HepG2 (cell line): Measurements from ENCODE around the gene CIAO2A. TPM values are rescaled to one million over a fixed set of nuclear protein-coding genes. Genes with fewer than 3 reads are reported as not detected.
A peak's percentile ranks its signal among the peaks of the same experiment; 100 is the strongest.

ENCODE experiments used
- CTCF ChIP-seq: sonication (generic); formaldehyde crosslinking; IDR thresholded peaks from 2 replicates; pipeline ENCODE4 v1.5.0; 2020; ENCODE audit warnings: mild to moderate bottlenecking, missing genetic modification reagents, moderate library complexity
- IKZF1 ChIP-seq: fragments of 450-650 bp; IDR thresholded peaks from 2 replicates; pipeline ENCODE4 v1.7.1; 2016
- KDM2A ChIP-seq: sonication (generic); formaldehyde crosslinking; IDR thresholded peaks from 2 replicates; pipeline ENCODE4 v1.4.0; 2020; ENCODE audit warnings: low read depth, missing genetic modification reagents, borderline replicate concordance
- NR2F1 ChIP-seq, 2 experiments: fragments of 450-650 bp in 1 of 2; formaldehyde crosslinking in 1 of 2; IDR thresholded peaks; 2 replicates each; pipeline versions ENCODE4 v1.5.0 to v1.6.1; 2016 to 2020; ENCODE audit warnings: mild to moderate bottlenecking in 1 of 2, missing compliant biosample characterization in 1 of 2, missing genetic modification reagents in 1 of 2, moderate library complexity in 1 of 2
- RAD21 ChIP-seq: fragments of 450-650 bp; formaldehyde crosslinking; IDR thresholded peaks from 2 replicates; pipeline ENCODE4 v1.5.0; 2020; ENCODE audit warnings: mild to moderate bottlenecking
- REXO4 ChIP-seq: sonication (generic); formaldehyde crosslinking; IDR thresholded peaks from 2 replicates; pipeline ENCODE4 v1.8.0; 2022; ENCODE audit warnings: missing genetic modification reagents, mild to moderate bottlenecking, borderline replicate concordance
- XRCC5 ChIP-seq: fragments of 200-400 bp; formaldehyde crosslinking; optimal IDR thresholded peaks from 2 replicates; pipeline ENCODE3; 2017; ENCODE audit warnings: mild to moderate bottlenecking, low read length
- ZFP36L1 ChIP-seq: sonication (generic); formaldehyde crosslinking; IDR thresholded peaks from 2 replicates; pipeline ENCODE4 v1.8.0; 2022; ENCODE audit warnings: mild to moderate bottlenecking, missing genetic modification reagents, moderate library complexity
- ZNF33B ChIP-seq: sonication (generic); formaldehyde crosslinking; IDR thresholded peaks from 2 replicates; pipeline ENCODE4 v1.5.1; 2020; ENCODE audit warnings: mild to moderate bottlenecking, missing genetic modification reagents
- ZNF768 ChIP-seq: sonication (generic); formaldehyde crosslinking; IDR thresholded peaks from 2 replicates; pipeline ENCODE4 v1.4.0; 2020; ENCODE audit warnings: missing genetic modification reagents
- ZNF777 ChIP-seq: sonication (generic); formaldehyde crosslinking; IDR thresholded peaks from 2 replicates; pipeline ENCODE4 v1.4.0; 2020; ENCODE audit warnings: missing genetic modification reagents
- polyA plus RNA-seq, 8 experiments: library from polyadenylated mRNA; depleted of rRNA in 3 of 8; stranded (reverse) in 7 of 8; unstranded in 1 of 8; fragments of >200 nt; fragmentation: Illumina TruSeq in 4 of 8; extraction: Trizol in 4 of 8; gene quantifications; 2 replicates each; pipeline versions ENCODE4 v1.2.1 to v1.2.3, GENCODE V29; 2011 to 2016; ENCODE audit warnings: low read depth in 4 of 8, missing spikeins in 1 of 8, mixed read lengths in 1 of 8; ENCODE audit not compliant: insufficient read depth in 1 of 8
- total RNA-seq, 5 experiments: library from RNA; depleted of rRNA; stranded (reverse); fragments of >200 nt; fragmentation: Illumina TruSeq; extraction: Trizol; gene quantifications; 2 replicates each; pipeline ENCODE4 v1.2.3, GENCODE V29; 2016; ENCODE audit warnings: low read depth in 1 of 5
- TF ChIP-seq, protein P1 (sequence below): sonication (generic); formaldehyde crosslinking; IDR thresholded peaks from 2 replicates; pipeline ENCODE4 v1.8.1; 2023; ENCODE audit warnings: mild to moderate bottlenecking, inconsistent platforms, moderate library complexity, missing genetic modification reagents, borderline replicate concordance
- TF ChIP-seq, protein P2 (sequence below): sonication (generic); formaldehyde crosslinking; IDR thresholded peaks from 2 replicates; pipeline ENCODE4 v1.4.0; 2020; ENCODE audit warnings: missing genetic modification reagents

Gene CIAO2A
- total and polyA plus RNA-seq, 2 of the 13 experiments (the other 11 are each of a cell fraction or from before 2014, with no cell fraction given): 83.0 to 100 TPM

GRCh38 chr15:64046421-64047153 is 47.1 kb downstream of the CIAO2A start, which contains the start of gene DAPK2 (continued):
- TF ChIP-seq IKZF1 (no peak), NR2F1 (CRISPR knock-in tag; IDR thresholded peaks at IDR 0.05) (no peak), ZNF777 (peak; percentile 19; the same call in 1 of the 2 replicates), ZFP36L1 (CRISPR knock-in tag) (0 out of 2 replicates have a peak, but pooled peaks have one; percentile 32), REXO4 (CRISPR knock-in tag) (0 out of 2 replicates have a peak, but pooled peaks have one; percentile 59), RAD21 (CRISPR knock-in tag) (peak; percentile 93), ZNF33B (CRISPR knock-in tag) (no peak), XRCC5 (peak; percentile 59), ZNF768 (CRISPR knock-in tag) (peak; percentile 11; the same call in 1 of the 2 replicates), KDM2A (CRISPR knock-in tag) (0 out of 2 replicates have a peak, but pooled peaks have one; percentile 18), CTCF (peak; percentile 72)
- TF ChIP-seq, protein P1, sequence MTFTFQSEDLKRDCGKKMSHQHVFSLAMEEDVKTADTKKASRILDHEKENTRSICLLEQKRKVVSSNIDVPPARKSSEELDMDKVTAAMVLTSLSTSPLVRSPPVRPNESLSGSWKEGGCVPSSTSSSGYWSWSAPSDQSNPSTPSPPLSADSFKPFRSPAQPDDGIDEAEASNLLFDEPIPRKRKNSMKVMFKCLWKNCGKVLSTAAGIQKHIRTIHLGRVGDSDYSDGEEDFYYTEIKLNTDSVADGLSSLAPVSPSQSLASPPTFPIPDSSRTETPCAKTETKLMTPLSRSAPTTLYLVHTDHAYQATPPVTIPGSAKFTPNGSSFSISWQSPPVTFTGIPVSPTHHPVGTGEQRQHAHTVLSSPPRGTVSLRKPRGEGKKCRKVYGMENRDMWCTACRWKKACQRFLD: no peak
- TF ChIP-seq, protein P2, sequence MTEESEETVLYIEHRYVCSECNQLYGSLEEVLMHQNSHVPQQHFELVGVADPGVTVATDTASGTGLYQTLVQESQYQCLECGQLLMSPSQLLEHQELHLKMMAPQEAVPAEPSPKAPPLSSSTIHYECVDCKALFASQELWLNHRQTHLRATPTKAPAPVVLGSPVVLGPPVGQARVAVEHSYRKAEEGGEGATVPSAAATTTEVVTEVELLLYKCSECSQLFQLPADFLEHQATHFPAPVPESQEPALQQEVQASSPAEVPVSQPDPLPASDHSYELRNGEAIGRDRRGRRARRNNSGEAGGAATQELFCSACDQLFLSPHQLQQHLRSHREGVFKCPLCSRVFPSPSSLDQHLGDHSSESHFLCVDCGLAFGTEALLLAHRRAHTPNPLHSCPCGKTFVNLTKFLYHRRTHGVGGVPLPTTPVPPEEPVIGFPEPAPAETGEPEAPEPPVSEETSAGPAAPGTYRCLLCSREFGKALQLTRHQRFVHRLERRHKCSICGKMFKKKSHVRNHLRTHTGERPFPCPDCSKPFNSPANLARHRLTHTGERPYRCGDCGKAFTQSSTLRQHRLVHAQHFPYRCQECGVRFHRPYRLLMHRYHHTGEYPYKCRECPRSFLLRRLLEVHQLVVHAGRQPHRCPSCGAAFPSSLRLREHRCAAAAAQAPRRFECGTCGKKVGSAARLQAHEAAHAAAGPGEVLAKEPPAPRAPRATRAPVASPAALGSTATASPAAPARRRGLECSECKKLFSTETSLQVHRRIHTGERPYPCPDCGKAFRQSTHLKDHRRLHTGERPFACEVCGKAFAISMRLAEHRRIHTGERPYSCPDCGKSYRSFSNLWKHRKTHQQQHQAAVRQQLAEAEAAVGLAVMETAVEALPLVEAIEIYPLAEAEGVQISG (CRISPR knock-in tag): no peak
